GM21423 (cell line): ENCODE results near the gene UBE2L6.

ENCODE experiments used
- ATAC-seq: cut with Tn5 transposase; IDR thresholded peaks from one replicate; pipeline ENCODE4 v1.9.1; 2021; ENCODE audit warnings: mild to moderate bottlenecking, moderate library complexity; ENCODE audit not compliant: unreplicated experiment

UBE2L6 gene

DNA sequence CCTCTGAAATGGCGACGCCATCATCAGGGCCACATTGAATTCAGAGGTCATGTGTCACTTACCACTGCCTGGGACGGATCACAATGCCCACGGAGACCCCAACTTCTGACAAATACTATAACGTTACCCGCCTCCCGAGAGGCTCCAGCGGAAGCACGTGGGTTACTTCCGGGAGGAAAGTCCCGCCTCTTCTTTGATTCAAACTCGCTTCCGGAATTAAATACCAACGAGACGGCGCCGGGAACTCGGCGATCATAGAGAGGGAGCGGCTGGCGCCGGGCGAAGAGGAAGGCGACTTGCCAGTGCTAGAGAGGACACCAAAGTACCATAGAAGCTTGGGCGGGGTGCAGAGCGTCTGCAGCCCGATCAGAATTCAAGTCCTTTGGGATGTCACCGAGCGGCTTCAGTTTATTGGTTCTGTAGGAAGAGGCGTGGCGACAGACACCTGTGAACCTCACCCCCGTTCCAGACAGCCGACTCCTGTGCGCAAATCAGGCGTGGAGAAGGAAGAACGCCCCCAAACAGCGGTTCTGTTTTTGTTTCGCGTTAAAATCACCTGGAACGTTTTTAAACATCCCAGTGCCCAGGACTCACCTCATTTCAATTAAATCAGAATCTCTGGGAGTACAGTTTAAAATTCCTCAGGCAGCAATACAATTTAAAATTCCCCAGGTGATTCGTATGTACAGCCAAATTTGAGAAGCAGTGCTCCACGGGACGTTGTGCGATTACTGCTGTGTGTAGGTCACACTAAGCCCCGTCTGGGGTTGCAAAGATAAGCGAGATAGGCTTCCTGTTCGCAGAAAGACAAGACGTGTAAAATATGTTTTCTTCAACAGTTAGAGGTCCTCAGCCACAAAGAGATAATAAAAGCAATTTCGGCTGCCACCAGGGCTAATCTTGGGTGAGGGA, 36.6 kb downstream of the UBE2L6 start, which contains the start of gene TIMM10:
Gene TIMM10, minus strand, starts transcription at position 159 of the 912 bp plus-strand sequence. CDS start 565 bp downstream, outside the sequence.
- ATAC-seq: peak; percentile 98

DNA sequence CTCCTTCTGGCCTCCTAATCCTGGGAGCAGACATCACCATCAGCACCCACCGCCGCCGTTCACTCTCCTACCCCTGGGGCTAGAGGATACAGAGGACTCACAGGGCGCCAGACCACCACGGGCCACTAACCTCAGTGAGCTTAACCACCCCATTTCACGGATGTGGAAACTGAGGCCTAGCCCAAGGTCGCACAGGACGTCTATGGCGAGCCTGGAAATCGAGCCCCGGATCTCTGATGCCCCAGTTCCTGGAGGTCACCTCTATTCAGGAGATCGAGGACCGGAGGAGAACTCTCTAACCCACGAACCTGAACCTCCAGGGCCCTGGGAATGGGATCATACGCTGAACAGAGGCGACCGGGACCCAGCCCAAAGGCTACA, 37.3 kb downstream of the UBE2L6 start:
- ATAC-seq: no peak

- no peak for ATAC-seq
Measured at GRCh38 chr11:57529012-57529411, 38.5 kb downstream of the UBE2L6 start.

GRCh38 chr11:57527056-57527631, 40.3 kb downstream of the UBE2L6 start:
- ATAC-seq: no peak

- no peak for ATAC-seq
Measured at GRCh38 chr11:57523419-57523818, 44.1 kb downstream of the UBE2L6 start.

GRCh38 chr11:57521116-57521515, 46.4 kb downstream of the UBE2L6 start:
- ATAC-seq: no peak

GRCh38 chr11:57516061-57516443, 51.4 kb downstream of the UBE2L6 start:
- ATAC-seq: no peak

GRCh38 chr11:57515332-57516060, 52.0 kb downstream of the UBE2L6 start, which contains the start of gene SLC43A1:
Gene SLC43A1, minus strand, starts transcription at chr11:57515702. Its CDS starts 1,591 bp downstream, at chr11:57514111.
- peak; percentile 42 for ATAC-seq

DNA sequence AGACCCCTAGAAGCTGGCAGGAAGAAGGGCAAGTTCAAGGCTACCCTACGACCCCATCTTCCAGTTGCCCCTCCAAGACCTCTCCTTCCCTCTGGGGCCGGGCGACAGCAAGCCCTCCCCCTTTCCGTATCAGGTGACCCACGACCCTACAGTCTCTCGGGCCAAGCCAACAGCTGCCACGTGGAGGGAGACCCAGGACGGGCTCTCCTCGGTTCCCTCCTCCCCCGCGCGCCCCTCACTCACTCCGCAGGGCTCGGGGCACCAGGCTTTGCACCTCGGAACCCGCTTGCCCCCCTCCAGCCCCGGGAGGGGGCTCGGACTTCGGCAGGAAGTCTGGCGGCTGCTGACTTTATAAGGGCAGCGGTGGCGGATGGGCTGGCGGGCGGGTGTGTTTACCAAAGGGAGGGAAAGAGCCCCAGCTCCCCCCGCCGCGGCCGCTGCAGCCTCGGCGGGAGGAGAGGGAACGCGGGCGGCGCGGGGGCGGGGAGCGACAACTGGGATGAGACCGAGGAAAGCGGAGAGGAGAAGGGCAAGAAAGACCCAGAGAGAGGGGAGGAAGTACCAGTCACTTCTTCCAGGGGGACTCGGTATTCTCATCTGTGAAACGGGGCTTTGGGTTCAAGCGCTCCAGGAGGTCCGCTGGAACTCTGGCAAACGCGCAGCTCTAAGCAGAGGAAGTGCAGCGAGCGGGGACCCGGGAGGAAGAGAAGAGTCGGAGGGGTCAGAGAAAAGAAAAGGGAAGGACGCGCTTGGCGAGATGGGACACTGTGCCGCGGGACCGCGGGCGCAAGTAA, 52.7 kb downstream of the UBE2L6 start:
- peak; percentile 44 for ATAC-seq

GRCh38 chr11:57513911-57514537, 53.4 kb downstream of the UBE2L6 start:
- ATAC-seq: peak; percentile 33

GRCh38 chr11:57513452-57513795, 54.0 kb downstream of the UBE2L6 start:
- no peak for ATAC-seq

GRCh38 chr11:57512646-57513451, 54.6 kb downstream of the UBE2L6 start:
- no peak for ATAC-seq

GRCh38 chr11:57511741-57512430, 55.6 kb downstream of the UBE2L6 start:
- no peak for ATAC-seq

- ATAC-seq: no peak
Measured at GRCh38 chr11:57508341-57509170, 58.9 kb downstream of the UBE2L6 start.

DNA sequence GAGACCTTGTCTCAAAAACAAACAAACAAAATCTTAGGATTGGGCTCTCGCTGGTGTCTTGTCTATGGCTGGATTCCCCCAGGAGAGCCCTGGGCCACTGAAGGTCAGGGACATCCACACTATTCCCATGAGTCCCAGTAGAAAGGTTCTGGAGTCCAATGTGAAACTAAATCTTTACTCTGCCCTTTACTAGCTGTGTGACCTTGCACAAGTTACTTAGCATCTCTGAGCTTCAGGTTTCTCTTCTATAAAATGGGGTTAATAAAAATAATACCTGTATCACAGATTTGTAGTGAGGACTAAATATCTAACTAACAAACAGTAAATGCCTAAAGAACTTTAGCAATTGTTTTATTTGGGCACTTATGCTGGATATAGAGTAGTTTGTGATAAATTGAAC, 61.0 kb downstream of the UBE2L6 start:
- ATAC-seq: no peak

- no peak for ATAC-seq
Measured at GRCh38 chr11:57504511-57504910, 63.0 kb downstream of the UBE2L6 start.

DNA sequence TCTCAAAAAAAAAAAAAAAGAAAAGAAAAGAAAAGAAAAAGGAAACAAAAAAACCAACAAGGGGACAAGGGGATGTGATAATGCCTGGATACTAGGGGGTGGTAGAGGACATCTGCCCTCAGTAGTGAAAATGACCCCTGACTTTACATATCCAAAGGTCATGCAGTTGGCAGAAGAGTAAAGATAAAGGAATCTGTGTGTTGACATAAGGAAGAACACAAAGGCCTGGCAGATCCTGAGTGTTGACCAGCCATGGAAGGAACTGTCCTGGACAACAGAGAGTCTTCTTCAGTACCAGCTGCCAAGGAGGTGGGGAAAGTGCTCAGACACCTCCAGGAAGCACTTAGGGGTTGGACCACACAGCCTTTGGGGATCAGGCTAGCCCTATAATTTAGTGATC, 64.6 kb downstream of the UBE2L6 start:
- no peak for ATAC-seq

DNA sequence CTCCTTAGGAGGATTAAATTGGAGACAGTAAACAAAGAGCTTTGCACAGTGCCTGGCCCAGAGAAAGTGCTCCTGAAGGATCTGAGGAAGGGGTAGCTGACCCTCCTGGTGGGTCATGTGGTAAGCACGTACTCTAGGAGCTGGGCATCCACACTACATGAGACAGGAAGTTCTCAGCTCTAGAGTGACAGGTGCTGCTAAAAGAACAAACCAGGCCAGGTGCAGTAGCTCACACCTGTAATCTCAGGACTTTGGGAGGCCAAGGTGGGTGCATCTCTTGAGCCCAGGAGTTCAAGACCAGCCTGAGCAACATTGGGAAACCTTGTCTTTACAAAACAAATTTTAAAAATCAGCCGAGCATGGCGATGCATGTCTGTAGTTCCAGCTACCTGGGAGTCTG, 65.1 kb downstream of the UBE2L6 start:
- no peak for ATAC-seq
